H1 (cell line): ENCODE results near the gene TTC31. TPM values are rescaled to one million over a fixed set of nuclear protein-coding genes. Genes with fewer than 3 reads are reported as not detected.

ENCODE experiments used
- ASH2L ChIP-seq: fragments of 200-600, 300-600 bp; sonication (generic); IDR thresholded peaks from one replicate; pipeline ENCODE4 v1.7.1; 2017; ENCODE audit warnings: low read length
- BCL11A ChIP-seq, 2 experiments: IDR thresholded peaks; one replicate each; pipeline ENCODE4 v1.6.1; 2011; ENCODE audit warnings: low read depth in 2 of 2, low read length in 2 of 2, mild to moderate bottlenecking in 2 of 2
- CEBPB ChIP-seq: IDR thresholded peaks from 2 replicates; pipeline ENCODE4 v1.6.1; 2012; ENCODE audit warnings: low read depth, low read length
- CTBP2 ChIP-seq: IDR thresholded peaks from 2 replicates; pipeline ENCODE4 v1.7.0; 2011; ENCODE audit warnings: borderline replicate concordance, mild to moderate bottlenecking, moderate library complexity, mixed read lengths, low read length; ENCODE audit not compliant: insufficient read depth, insufficient read length
- E2F6 ChIP-seq: IDR thresholded peaks from 2 replicates; pipeline ENCODE4 v1.6.1; 2012; ENCODE audit warnings: inconsistent platforms
- EP300 ChIP-seq, 2 experiments: IDR thresholded peaks; 1 replicate in 1 of 2; 2 replicates in 1 of 2; pipeline ENCODE4 v1.6.1; 2011 to 2012; ENCODE audit warnings: low read depth in 2 of 2, low read length in 2 of 2, mild to moderate bottlenecking in 2 of 2, borderline replicate concordance in 1 of 2, inconsistent platforms in 1 of 2, moderate library complexity in 1 of 2
- FOSL1 ChIP-seq: IDR thresholded peaks from 2 replicates; pipeline ENCODE4 v1.6.1; 2011; ENCODE audit warnings: mild to moderate bottlenecking, low read depth, low read length, moderate library complexity; ENCODE audit not compliant: insufficient read depth
- GABPA ChIP-seq: IDR thresholded peaks from 2 replicates; pipeline ENCODE4 v1.6.1; 2011; ENCODE audit warnings: mild to moderate bottlenecking, low read length, moderate library complexity, borderline replicate concordance; ENCODE audit not compliant: insufficient read depth
- HDAC6 ChIP-seq: IDR thresholded peaks from one replicate; pipeline ENCODE4 v1.7.1; 2012; ENCODE audit warnings: low read depth, mild to moderate bottlenecking, inconsistent platforms, low read length, moderate library complexity
- JUN ChIP-seq: IDR thresholded peaks from 2 replicates; pipeline ENCODE4 v1.6.1; 2011; ENCODE audit warnings: low read depth, mild to moderate bottlenecking, improper control_type of control experiment, low read length
- MAFK ChIP-seq: IDR thresholded peaks from 2 replicates; pipeline ENCODE4 v1.6.1; 2012; ENCODE audit warnings: low read depth, mild to moderate bottlenecking, improper control_type of control experiment, low read length
- NANOG ChIP-seq: IDR thresholded peaks from 2 replicates; pipeline ENCODE4 v1.6.1; 2011; ENCODE audit warnings: low read length, low read depth, mild to moderate bottlenecking, inconsistent platforms; ENCODE audit not compliant: insufficient read depth, poor library complexity, severe bottlenecking
- POLR2A ChIP-seq, 2 experiments: IDR thresholded peaks; 1 replicate in 1 of 2; 2 replicates in 1 of 2; pipeline ENCODE4 v1.6.1; 2011; ENCODE audit warnings: low read depth in 2 of 2, low read length in 2 of 2, mild to moderate bottlenecking in 2 of 2; ENCODE audit errors: control extremely low read depth in 1 of 2
- RAD21 ChIP-seq, 2 experiments: IDR thresholded peaks in 1 of 2; conservative IDR thresholded peaks in 1 of 2; 2 replicates each; pipeline ENCODE4 v1.6.1; 2011; ENCODE audit warnings: low read depth in 2 of 2, low read length in 2 of 2, improper control_type of control experiment in 1 of 2, inconsistent platforms in 1 of 2, mild to moderate bottlenecking in 1 of 2, moderate library complexity in 1 of 2
- SAP30 ChIP-seq: fragments of 300-600 bp; sonication (generic); IDR thresholded peaks from 2 replicates; pipeline ENCODE4 v1.7.1; 2012; ENCODE audit warnings: low read length, moderate library complexity, mild to moderate bottlenecking, inconsistent platforms; ENCODE audit not compliant: insufficient read depth, insufficient replicate concordance
- SIN3A ChIP-seq, 2 experiments: IDR thresholded peaks in 1 of 2; conservative IDR thresholded peaks in 1 of 2; 2 replicates each; pipeline ENCODE4 v1.6.1; 2011 to 2012; ENCODE audit warnings: low read length in 2 of 2, improper control_type of control experiment in 1 of 2, low read depth in 1 of 2, mild to moderate bottlenecking in 1 of 2
- SIX5 ChIP-seq: IDR thresholded peaks from 2 replicates; pipeline ENCODE4 v1.6.1; 2011; ENCODE audit warnings: mild to moderate bottlenecking, low read depth, low read length
- SP1 ChIP-seq: IDR thresholded peaks from 2 replicates; pipeline ENCODE4 v1.6.1; 2011; ENCODE audit warnings: low read depth, low read length
- SP4 ChIP-seq: IDR thresholded peaks from 2 replicates; pipeline ENCODE4 v1.6.1; 2012; ENCODE audit warnings: low read length, inconsistent platforms
- TBP ChIP-seq: IDR thresholded peaks from 2 replicates; pipeline ENCODE4 v1.6.1; 2011; ENCODE audit warnings: low read depth, low read length, improper control_type of control experiment
- TEAD4 ChIP-seq: IDR thresholded peaks from 2 replicates; pipeline ENCODE4 v1.6.1; 2012; ENCODE audit warnings: low read depth, low read length, inconsistent platforms, mixed read lengths
- YY1 ChIP-seq: IDR thresholded peaks from 2 replicates; pipeline ENCODE4 v1.6.1; 2011; ENCODE audit warnings: low read depth, mild to moderate bottlenecking, low read length
- polyA plus RNA-seq, 7 experiments: library from polyadenylated mRNA; depleted of rRNA in 3 of 7; stranded (reverse) in 5 of 7; unstranded in 2 of 7; fragments of >200 nt in 5 of 7; fragments of 200-250 nt in 2 of 7; gene quantifications; 1 replicate in 5 of 7; 2 replicates in 1 of 7; 4 replicates in 1 of 7; pipeline versions ENCODE4 v1.2.1 to v1.2.3, GENCODE V29; 2011 to 2013; ENCODE audit warnings: missing spikeins in 2 of 7, mixed read lengths in 2 of 7
- total RNA-seq: library from RNA; stranded (reverse); fragmentation: NEBNext Ultra II Directional; extraction: Animal tissue kit (Norgen Biotek cat#: 25700); gene quantifications from 2 replicates; pipeline ENCODE4 v1.2.1, GENCODE V29; 2021

The TTC31 gene
- total and polyA plus RNA-seq, 2 of the 8 experiments (the other 6 are each of a cell fraction or from before 2014, with no cell fraction given): 28.8 to 29.9 TPM

GRCh38 chr2:74529357-74530238 is 46.7 kb downstream of the TTC31 start, which contains the start of the genes AUP1 and HTRA2 (continued):
- peak; percentile 85 for TF ChIP-seq SIX5
- TF ChIP-seq SP1: no peak; the same call in 1 of the 2 replicates
- TF ChIP-seq BCL11A (IDR thresholded peaks at IDR 0.05; ENCODE audit: low read depth in 2 of 2, low read length in 2 of 2): no peak
- TF ChIP-seq SAP30: peak; percentile 88
- no peak for TF ChIP-seq JUN
- no peak for TF ChIP-seq E2F6
- TF ChIP-seq SIN3A (conservative IDR thresholded peaks at IDR 0.05 in 1 of 2, IDR thresholded peaks at IDR 0.05 in 1 of 2; ENCODE audit: low read depth in 1 of 2, low read length in 2 of 2): peak; percentile 41 to 59; a peak in 1 of 4 replicates
- TF ChIP-seq ASH2L: peak; percentile 60
- no peak for TF ChIP-seq SP4
- TF ChIP-seq POLR2A (IDR thresholded peaks at IDR 0.05; ENCODE audit: control extremely low read depth in 1 of 2, low read depth in 2 of 2, low read length in 2 of 2): peak in 1 of 2 experiments; percentile 94; a peak in 2 of 3 replicates
- TF ChIP-seq RAD21 (IDR thresholded peaks at IDR 0.05 in 1 of 2, conservative IDR thresholded peaks at IDR 0.05 in 1 of 2; ENCODE audit: low read depth in 2 of 2, low read length in 2 of 2): 0 out of 4 replicates have a peak, but pooled peaks of 1 of the 2 experiments have one; percentile 3
- peak; percentile 74 for TF ChIP-seq TEAD4
- TF ChIP-seq NANOG: peak; percentile 3
- TF ChIP-seq CEBPB: no peak
- no peak for TF ChIP-seq FOSL1
- peak in 1 of 2 experiments; percentile 5; a peak in 1 of 3 replicates for TF ChIP-seq EP300 (IDR thresholded peaks at IDR 0.05; ENCODE audit: borderline replicate concordance in 1 of 2, low read depth in 2 of 2, low read length in 2 of 2)
- no peak for TF ChIP-seq MAFK
- no peak for TF ChIP-seq HDAC6
- TF ChIP-seq CTBP2: no peak
- peak; percentile 98 for TF ChIP-seq YY1
- TF ChIP-seq TBP: peak; percentile 70; the same call in 1 of the 2 replicates
- peak; percentile 86 for TF ChIP-seq GABPA
